Urinary bladder (tissue), 4 donors: ENCODE data around the gene NEU4. TPM values are rescaled to one million over a fixed set of nuclear protein-coding genes. Genes with fewer than 3 reads are reported as not detected.

ENCODE experiments used
- DNase-seq: peaks from one replicate; pipeline ENCODE4 v3.0.0-alpha.2; 2015; ENCODE audit errors: extremely low spot score
- H3K27ac ChIP-seq: one replicate; pipeline ENCODE4 v1.5.1; 2013; ENCODE audit warnings: low read depth, mild to moderate bottlenecking, moderate library complexity
- H3K36me3 ChIP-seq: one replicate; pipeline ENCODE4 v1.6.1; 2013; ENCODE audit warnings: mild to moderate bottlenecking, moderate library complexity; ENCODE audit not compliant: insufficient read depth
- H3K4me1 ChIP-seq: one replicate; pipeline ENCODE4 v1.6.1; 2013; ENCODE audit warnings: mild to moderate bottlenecking, moderate library complexity; ENCODE audit not compliant: insufficient read depth
- H3K4me3 ChIP-seq: one replicate; pipeline ENCODE4 v1.5.1; 2013; ENCODE audit warnings: low read depth, low read length
- WGBS: extraction: QIAGEN DNeasy Blood & Tissue Kit; methylation state at CpG from one replicate; pipeline ENCODE4 v1.1.7; 2013; 5-methylcytosine and 5-hydroxymethylcytosine counted together
- polyA plus RNA-seq: library from polyadenylated mRNA; stranded (reverse); fragments of 200-250 nt; gene quantifications from one replicate; pipeline ENCODE4 v1.2.3, GENCODE V29; 2013
- total RNA-seq: library from RNA; depleted of rRNA; stranded (reverse); fragments of >200 nt; gene quantifications from one replicate; pipeline ENCODE4 v1.2.3, GENCODE V29; 2014
- donor health status: healthy with polysubstance abuse.
- donor health status: healthy.

The NEU4 gene
- total and polyA plus RNA-seq, 2 donors, result 0.21 to 0.29 TPM

DNA sequence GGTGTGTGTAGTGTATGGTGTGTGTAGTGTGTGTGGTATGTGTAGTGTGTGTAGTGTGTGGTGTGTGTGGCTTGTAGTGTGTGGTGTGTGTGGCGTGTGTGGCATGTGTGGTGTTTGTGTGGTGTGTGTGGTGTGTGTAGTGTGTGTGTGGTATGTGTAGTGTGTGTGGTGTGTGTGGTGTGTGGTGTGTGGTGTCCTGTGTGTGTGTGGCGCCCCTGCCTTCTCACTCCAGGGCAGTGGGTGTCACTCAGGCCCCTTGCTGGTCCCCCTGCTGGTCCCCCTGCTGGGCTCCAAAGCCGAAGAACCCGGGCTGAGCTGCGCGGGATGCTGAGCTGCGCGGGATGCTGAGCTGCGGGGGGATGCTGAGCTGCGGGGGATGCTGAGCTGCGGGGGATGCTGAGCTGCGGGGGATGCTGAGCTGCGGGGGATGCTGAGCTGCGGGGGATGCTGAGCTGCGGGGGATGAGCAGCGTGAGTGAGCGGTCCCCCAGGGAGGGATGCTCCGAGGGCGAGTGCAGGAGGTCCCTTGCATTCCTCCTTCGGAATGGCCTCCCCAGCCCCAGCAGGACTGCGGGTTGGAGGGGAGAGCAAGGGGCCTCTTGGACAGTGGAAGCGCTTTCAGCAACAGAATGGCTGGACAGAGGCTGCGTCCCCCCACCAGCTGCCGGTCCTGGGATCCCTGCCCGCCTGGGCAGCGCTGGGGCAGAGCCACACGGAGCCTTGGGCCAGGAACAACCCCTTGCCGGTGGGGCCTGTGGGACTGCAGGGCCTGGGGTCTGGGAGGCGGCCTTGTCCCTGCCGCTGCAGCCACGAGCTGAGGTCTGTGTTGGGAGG is 57.2 kb downstream of the NEU4 start:
- Histone ChIP-seq H3K4me3 (no peak overlapping the region), H3K36me3 (no peaks in the 10 kb centered on the region), H3K4me1 (no peaks in the 10 kb centered on the region), H3K27ac (no peak overlapping the region)
- DNase-seq, result no peak
- WGBS, result 9% methylated on average over 30 of the region's 31 CpGs

Other genes with a start within 250 kb of the NEU4 start
- gene THAP4, start 172.0 kb upstream of the NEU4 start, total RNA-seq, result 18.9 TPM
- 49.3 TPM for gene THAP4, start 172.0 kb upstream of the NEU4 start, polyA plus RNA-seq
- gene ATG4B, start 171.5 kb upstream of the NEU4 start, total RNA-seq, result 31.5 TPM
- gene ATG4B, start 171.5 kb upstream of the NEU4 start, polyA plus RNA-seq, result 52.2 TPM
- gene DTYMK, start 122.4 kb upstream of the NEU4 start, total RNA-seq, result 12.7 TPM
- gene DTYMK, start 122.4 kb upstream of the NEU4 start, polyA plus RNA-seq, result 20.0 TPM
- 32.9 TPM for gene ING5, start 107.2 kb upstream of the NEU4 start, total RNA-seq
- gene ING5, start 107.2 kb upstream of the NEU4 start, polyA plus RNA-seq, result 39.3 TPM
- 9.7 TPM for gene D2HGDH, start 74.6 kb upstream of the NEU4 start, total RNA-seq
- 25.9 TPM for gene D2HGDH, start 74.6 kb upstream of the NEU4 start, polyA plus RNA-seq
- gene GAL3ST2, start 32.4 kb upstream of the NEU4 start, total RNA-seq, result not detected
- gene GAL3ST2, start 32.4 kb upstream of the NEU4 start, polyA plus RNA-seq, result not detected
- not detected for gene PDCD1, start 49.7 kb downstream of the NEU4 start, total RNA-seq
- gene PDCD1, start 49.7 kb downstream of the NEU4 start, polyA plus RNA-seq, result 0.29 TPM
- not detected for gene RTP5, start 60.5 kb downstream of the NEU4 start, total RNA-seq
- 0.06 TPM for gene RTP5, start 60.5 kb downstream of the NEU4 start, polyA plus RNA-seq